GM23248 (cell line): Measurements from ENCODE around the gene LOC128125822.

Source experiments
- DNase-seq: peaks from one replicate; pipeline ENCODE4 v3.0.0-alpha.2; 2015
- H2AFZ ChIP-seq: fragments of 200-600 bp; sonication (generic); 2 replicates; pipeline ENCODE4 v1.6.1; 2016; ENCODE audit warnings: antibody characterized with exemption
- H3F3A ChIP-seq: fragments of 200-600 bp; sonication (generic); 2 replicates; pipeline ENCODE4 v1.6.1; 2016; ENCODE audit warnings: mild to moderate bottlenecking, antibody characterized with exemption, mixed run types; ENCODE audit not compliant: insufficient read depth
- H3K27ac ChIP-seq: fragments of 200-600 bp; sonication (generic); 2 replicates; pipeline ENCODE4 v1.5.1; 2016; ENCODE audit warnings: mild to moderate bottlenecking
- H3K27me3 ChIP-seq: fragments of 200-600 bp; sonication (generic); replicated peaks from 2 replicates; pipeline ENCODE4 v1.6.1; 2016; ENCODE audit warnings: mild to moderate bottlenecking; ENCODE audit not compliant: insufficient read depth
- H3K36me3 ChIP-seq: fragments of 200-600 bp; sonication (generic); 2 replicates; pipeline ENCODE4 v1.6.1; 2016; ENCODE audit warnings: low read depth, mild to moderate bottlenecking
- H3K4me1 ChIP-seq: fragments of 200-600 bp; sonication (generic); 2 replicates; pipeline ENCODE4 v1.6.1; 2016; ENCODE audit warnings: mild to moderate bottlenecking; ENCODE audit not compliant: insufficient read depth
- H3K4me2 ChIP-seq: fragments of 200-600 bp; sonication (generic); one replicate; pipeline ENCODE4 v1.6.1; 2016; ENCODE audit warnings: mild to moderate bottlenecking; ENCODE audit not compliant: unreplicated experiment
- H3K4me3 ChIP-seq: fragments of 200-600 bp; sonication (generic); 2 replicates; pipeline ENCODE4 v1.5.1; 2016; ENCODE audit warnings: mild to moderate bottlenecking
- H3K79me2 ChIP-seq: fragments of 200-600 bp; sonication (generic); 2 replicates; pipeline ENCODE4 v1.6.1; 2016; ENCODE audit warnings: mild to moderate bottlenecking; ENCODE audit not compliant: insufficient read depth
- H3K9ac ChIP-seq: fragments of 200-600 bp; sonication (generic); 2 replicates; pipeline ENCODE4 v1.6.1; 2016; ENCODE audit warnings: mild to moderate bottlenecking
- H3K9me2 ChIP-seq: fragments of 200-600 bp; sonication (generic); 2 replicates; pipeline ENCODE4 v1.6.1; 2016; ENCODE audit warnings: mixed run types, mild to moderate bottlenecking, moderate library complexity; ENCODE audit not compliant: insufficient read depth
- H3K9me3 ChIP-seq: fragments of 200-600 bp; sonication (generic); one replicate; pipeline ENCODE4 v1.6.1; 2017; ENCODE audit warnings: low read depth
- H4K20me1 ChIP-seq: fragments of 200-600 bp; sonication (generic); 2 replicates; pipeline ENCODE4 v1.6.0; 2016; ENCODE audit not compliant: insufficient read depth
- EZH2 ChIP-seq: fragments of 200-600 bp; sonication (generic); IDR thresholded peaks from 2 replicates; pipeline ENCODE4 v1.6.1; 2018; ENCODE audit warnings: antibody characterized with exemption, mild to moderate bottlenecking; ENCODE audit not compliant: insufficient read depth, poor library complexity, severe bottlenecking
- EZH2phosphoT487 ChIP-seq: fragments of 200-600 bp; sonication (generic); IDR thresholded peaks from 2 replicates; pipeline ENCODE4 v1.6.1; 2018; ENCODE audit warnings: antibody characterized with exemption, moderate library complexity, mild to moderate bottlenecking, low read depth; ENCODE audit not compliant: insufficient read depth
- WGBS, 2 experiments: methylation state at CpG; one replicate each; pipeline ENCODE4 v1.1.6; 2015 to 2017; ENCODE audit warnings: low lambda C conversion rate in 2 of 2, low coverage in 1 of 2; ENCODE audit errors: missing lambda C conversion rate in 2 of 2; 5-methylcytosine and 5-hydroxymethylcytosine counted together
- in situ Hi-C: fragments of 300-500 bp; cut with MboI; formaldehyde crosslinking; loops from 2 replicates; pipeline ENCODE4 v1.15.0; 2020

LOC128125822 gene

DNA sequence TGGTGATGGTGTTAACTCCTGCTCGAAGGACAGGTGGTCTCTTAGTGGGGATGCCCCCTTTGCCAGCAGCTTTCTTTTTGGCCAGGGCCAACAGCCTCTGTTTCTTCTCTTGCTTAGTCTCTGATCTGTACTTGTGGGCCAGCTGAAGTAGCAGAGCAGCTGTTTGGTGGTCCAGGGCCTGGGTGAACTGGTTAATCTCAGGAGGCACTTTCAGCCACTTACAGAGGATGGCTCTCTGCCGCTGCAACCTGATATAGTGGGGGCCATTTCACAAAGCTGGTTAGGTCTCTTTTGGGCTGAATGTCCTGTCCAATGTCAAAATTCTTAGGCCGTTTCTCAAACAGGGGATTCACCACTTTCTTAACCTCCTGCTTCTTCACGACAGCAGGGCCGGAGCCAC lies 23.2 kb upstream of the LOC128125822 start:
- H3K79me2 ChIP-seq = no peaks in the 10 kb centered on the region
- H3K4me2 ChIP-seq = no peak overlapping the region
- H3K9me3 ChIP-seq = no peaks in the 10 kb centered on the region
- H3F3A ChIP-seq = no peaks in the 10 kb centered on the region
- no peaks in the 10 kb centered on the region for H3K36me3 ChIP-seq
- DNase-seq = no peak
- no peak overlapping the region for H3K4me3 ChIP-seq
- no peaks in the 10 kb centered on the region for H3K4me1 ChIP-seq
- H3K27ac ChIP-seq = no peak overlapping the region
- H3K27me3 ChIP-seq = no peaks in the 10 kb centered on the region
- no peaks in the 10 kb centered on the region for H4K20me1 ChIP-seq
- no peak overlapping the region for H3K9ac ChIP-seq
- in situ Hi-C loops = no loop called here
- WGBS, 2 experiments = 46 to 53% methylated on average over 5 of the region's 5 CpGs
- TF ChIP-seq EZH2 = no peak
- TF ChIP-seq EZH2phosphoT487 = no peak
- H2AFZ ChIP-seq = no peak overlapping the region
- H3K9me2 ChIP-seq = no peaks in the 10 kb centered on the region

DNA sequence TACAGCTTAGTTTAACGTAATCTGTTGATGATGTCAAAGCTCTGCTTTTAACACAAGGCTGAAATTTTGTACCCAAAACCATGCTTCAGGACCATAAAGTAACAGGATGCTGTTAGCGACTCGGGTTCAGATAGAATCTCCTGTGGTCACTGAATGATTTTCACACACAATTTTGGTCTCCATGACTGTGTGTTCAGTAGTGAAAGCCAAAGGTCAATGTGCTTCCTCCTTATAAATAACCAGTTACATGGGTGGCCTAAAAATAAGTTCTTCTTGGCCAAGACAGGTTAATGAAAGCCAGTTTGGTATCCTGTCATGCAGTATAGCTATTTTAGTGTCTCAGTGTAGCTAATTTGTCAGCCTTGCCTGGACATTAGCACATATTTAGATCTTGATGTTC lies 19.1 kb upstream of the LOC128125822 start:
- Histone ChIP-seq H3K9ac (no peak overlapping the region), H3K9me2 (no peaks in the 10 kb centered on the region), H3K4me3 (no peak overlapping the region), H3K9me3 (no peaks in the 10 kb centered on the region), H3K27ac (no peak overlapping the region), H3F3A (no peaks in the 10 kb centered on the region), H3K4me2 (no peak overlapping the region), H3K27me3 (no peaks in the 10 kb centered on the region), H3K79me2 (no peaks in the 10 kb centered on the region), H2AFZ (no peak overlapping the region), H4K20me1 (no peaks in the 10 kb centered on the region), H3K36me3 (no peaks in the 10 kb centered on the region), H3K4me1 (no peaks in the 10 kb centered on the region)
- DNase-seq = no peak
- in situ Hi-C loops = no loop called here
- WGBS, 2 experiments = 61 to 69% methylated on average over 3 of the region's 3 CpGs
- no peak for TF ChIP-seq EZH2phosphoT487
- no peak for TF ChIP-seq EZH2

DNA sequence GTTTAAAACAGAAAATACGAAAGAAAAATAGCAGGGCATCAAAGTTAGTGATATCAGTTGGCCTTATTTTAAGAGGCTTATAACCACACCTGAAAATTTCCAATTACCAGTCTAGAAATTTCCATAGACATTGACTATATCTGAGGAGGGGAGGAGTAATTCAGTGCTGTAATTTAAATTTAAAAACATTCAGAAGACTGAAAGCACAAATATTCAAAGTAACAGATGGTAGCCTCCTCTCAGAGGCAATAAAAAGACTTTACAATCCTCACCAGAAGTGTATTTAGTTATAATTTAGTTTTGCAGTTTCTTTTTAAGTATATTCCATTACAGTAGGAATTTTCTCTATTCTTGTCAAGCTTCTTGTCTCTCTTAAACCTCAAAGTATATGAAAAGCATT lies 18.4 kb upstream of the LOC128125822 start:
- Histone ChIP-seq H3K27ac (no peak overlapping the region), H3K4me2 (no peak overlapping the region), H3K9ac (no peak overlapping the region), H3K27me3 (no peaks in the 10 kb centered on the region), H2AFZ (no peak overlapping the region), H3K9me3 (no peaks in the 10 kb centered on the region), H3F3A (no peaks in the 10 kb centered on the region), H3K4me3 (no peak overlapping the region), H3K79me2 (no peaks in the 10 kb centered on the region), H4K20me1 (no peaks in the 10 kb centered on the region), H3K9me2 (no peaks in the 10 kb centered on the region), H3K36me3 (no peaks in the 10 kb centered on the region), H3K4me1 (no peaks in the 10 kb centered on the region)
- no peak for TF ChIP-seq EZH2
- TF ChIP-seq EZH2phosphoT487 = no peak
- no peak for DNase-seq
- in situ Hi-C loops = no loop called here
- whole genome bisulfite sequencing, 2 experiments = 20 to 37% methylated on average over 1 of the region's 1 CpG

DNA sequence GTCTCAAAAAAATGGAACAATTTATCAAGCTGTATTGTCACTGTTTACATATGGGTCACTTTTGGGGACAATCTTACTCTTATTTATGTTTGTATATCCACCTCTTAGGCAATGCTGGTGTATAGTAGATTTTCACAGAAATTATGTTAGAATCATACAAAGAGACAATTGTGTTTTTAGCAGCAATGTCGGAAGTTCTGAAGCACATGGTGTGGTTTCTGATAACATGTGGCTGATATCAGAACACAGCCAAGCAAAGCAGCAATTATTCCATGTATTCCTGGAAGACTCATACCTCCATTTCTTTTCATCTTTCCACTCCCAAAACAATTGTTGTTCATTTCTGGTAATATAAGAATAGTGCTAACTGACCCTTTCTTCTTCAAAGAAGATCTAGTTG lies 17.5 kb upstream of the LOC128125822 start:
- Histone ChIP-seq H3K9me2 (no peaks in the 10 kb centered on the region), H3K79me2 (no peaks in the 10 kb centered on the region), H3K9ac (no peak overlapping the region), H4K20me1 (no peaks in the 10 kb centered on the region), H2AFZ (no peak overlapping the region), H3K27ac (no peak overlapping the region), H3K9me3 (no peaks in the 10 kb centered on the region), H3K4me3 (no peak overlapping the region), H3F3A (no peaks in the 10 kb centered on the region), H3K27me3 (no peaks in the 10 kb centered on the region), H3K36me3 (no peaks in the 10 kb centered on the region), H3K4me1 (no peaks in the 10 kb centered on the region), H3K4me2 (no peak overlapping the region)
- DNase-seq = no peak
- in situ Hi-C loops = no loop called here
- 88% methylated on average over 1 of the region's 1 CpG for WGBS, 2 experiments
- no peak for TF ChIP-seq EZH2
- no peak for TF ChIP-seq EZH2phosphoT487

DNA sequence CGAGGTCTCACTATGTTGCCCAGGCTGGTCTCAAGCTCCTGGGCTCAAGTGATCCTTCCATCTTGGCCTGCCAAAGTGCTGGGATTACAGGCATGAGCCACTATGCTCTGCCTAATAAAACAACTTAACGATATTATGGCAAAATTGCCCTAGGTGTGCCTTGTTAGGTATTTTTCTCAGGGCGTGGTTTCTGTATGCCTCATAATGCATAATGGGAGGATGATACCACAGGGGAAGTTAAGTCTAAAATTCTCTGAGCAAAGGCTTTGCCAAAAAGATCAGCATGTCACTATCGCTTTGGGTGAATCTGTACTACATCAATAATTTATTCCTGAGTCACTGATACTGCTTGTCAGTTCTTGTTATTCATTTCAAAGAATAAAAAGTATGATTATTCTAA lies 15.9 kb upstream of the LOC128125822 start:
- H3K4me1 ChIP-seq = 0 out of 2 replicates have a peak, but pooled peaks cover 10% of the 10 kb centered on the region
- 74 to 75% methylated on average over 4 of the region's 4 CpGs for WGBS, 2 experiments
- no peaks in the 10 kb centered on the region for H3K9me3 ChIP-seq
- H3K36me3 ChIP-seq = no peaks in the 10 kb centered on the region
- no peak overlapping the region for H3K27ac ChIP-seq
- DNase-seq = no peak
- in situ Hi-C loops = no loop called here
- H3K27me3 ChIP-seq = no peaks in the 10 kb centered on the region
- H3F3A ChIP-seq = peaks cover 15% of the 10 kb centered on the region
- TF ChIP-seq EZH2 = no peak
- TF ChIP-seq EZH2phosphoT487 = no peak
- no peak overlapping the region for H3K9ac ChIP-seq
- H3K4me3 ChIP-seq = no peak overlapping the region
- H3K9me2 ChIP-seq = no peaks in the 10 kb centered on the region
- H2AFZ ChIP-seq = no peak overlapping the region
- no peak overlapping the region for H3K4me2 ChIP-seq
- H4K20me1 ChIP-seq = no peaks in the 10 kb centered on the region
- no peaks in the 10 kb centered on the region for H3K79me2 ChIP-seq
